K562 (cell line): ENCODE results near the gene CNTRL. TPM values are rescaled to one million over a fixed set of nuclear protein-coding genes. Genes with fewer than 3 reads are reported as not detected.

Experiments
- ATF6 ChIP-seq: sonication (generic); formaldehyde crosslinking; IDR thresholded peaks from 2 replicates; pipeline ENCODE4 v1.4.0; 2020; ENCODE audit warnings: mild to moderate bottlenecking, missing genetic modification reagents
- CTCF ChIP-seq, 3 experiments: IDR thresholded peaks in 2 of 3; conservative IDR thresholded peaks in 1 of 3; 2 replicates each; pipeline ENCODE4 v1.5.1; 2011 to 2012; ENCODE audit warnings: low read length in 3 of 3, mild to moderate bottlenecking in 3 of 3, control low read depth in 2 of 3, improper control_type of control experiment in 1 of 3, inconsistent platforms in 1 of 3, low read depth in 1 of 3, mixed read lengths in 1 of 3, moderate library complexity in 1 of 3; ENCODE audit not compliant: insufficient read depth in 2 of 3
- GTF2A2 ChIP-seq: IDR thresholded peaks from 2 replicates; pipeline ENCODE4 v1.6.1; 2016; ENCODE audit warnings: mild to moderate bottlenecking, missing genetic modification characterization, missing compliant biosample characterization
- HIVEP1 ChIP-seq: fragments of 250-450 bp; sonication (Bioruptor Pico); IDR thresholded peaks from 2 replicates; pipeline ENCODE4 v1.4.0; 2020; ENCODE audit warnings: mild to moderate bottlenecking
- MAFG ChIP-seq: fragments of 450-650 bp; conservative IDR thresholded peaks from 2 replicates; pipeline ENCODE4 v1.6.1; 2016; ENCODE audit warnings: missing genetic modification characterization, missing compliant biosample characterization
- MTA3 ChIP-seq: fragments of 450-650 bp; formaldehyde crosslinking; IDR thresholded peaks from 2 replicates; pipeline ENCODE4 v1.6.1; 2017; ENCODE audit warnings: mild to moderate bottlenecking, borderline replicate concordance
- NCOR1 ChIP-seq: fragments of 450-650 bp; IDR thresholded peaks from 2 replicates; pipeline ENCODE4 v1.6.1; 2016; ENCODE audit warnings: mild to moderate bottlenecking, moderate library complexity
- NR0B1 ChIP-seq: fragments of 450-650 bp; IDR thresholded peaks from one replicate; pipeline ENCODE4 v1.6.1; 2018; ENCODE audit warnings: mild to moderate bottlenecking, moderate library complexity; ENCODE audit not compliant: partially characterized antibody
- RBM25 ChIP-seq: fragments of 200-400 bp; formaldehyde crosslinking; IDR thresholded peaks from 2 replicates; pipeline ENCODE4 v1.6.1; 2018; ENCODE audit warnings: low read length, low read depth, moderate library complexity; ENCODE audit not compliant: severe bottlenecking
- RHOXF2B ChIP-seq: fragments of 250-450 bp; sonication (Bioruptor Pico); conservative IDR thresholded peaks from 2 replicates; pipeline ENCODE4 v1.5.1; 2021
- SMAD4 ChIP-seq: fragments of 250-450 bp; sonication (Bioruptor Pico); conservative IDR thresholded peaks from 2 replicates; pipeline ENCODE4 v1.8.0; 2021; ENCODE audit warnings: inconsistent platforms, mild to moderate bottlenecking, moderate library complexity
- SMARCA4 ChIP-seq: fragments of 450-650 bp; IDR thresholded peaks from 2 replicates; pipeline ENCODE4 v1.6.1; 2016
- TCFL5 ChIP-seq: fragments of 250-450 bp; sonication (Bioruptor Pico); conservative IDR thresholded peaks from 2 replicates; pipeline ENCODE4 v1.6.1; 2021; ENCODE audit warnings: mild to moderate bottlenecking, moderate library complexity, matching md5 sums
- TSHZ1 ChIP-seq: fragments of 250-450 bp; sonication (Bioruptor Pico); IDR thresholded peaks from 2 replicates; pipeline ENCODE4 v1.4.0; 2020; ENCODE audit warnings: mild to moderate bottlenecking, moderate library complexity
- U2AF1 ChIP-seq: fragments of 200-400 bp; formaldehyde crosslinking; optimal IDR thresholded peaks from 2 replicates; pipeline ENCODE3; 2017; ENCODE audit warnings: mild to moderate bottlenecking, low read depth, low read length, moderate library complexity
- ZNF253 ChIP-seq: fragments of 250-450 bp; sonication (Bioruptor Pico); conservative IDR thresholded peaks from 2 replicates; pipeline ENCODE4 v1.6.1; 2021; ENCODE audit warnings: mild to moderate bottlenecking
- ZNF780A ChIP-seq: fragments of 250-450 bp; sonication (Bioruptor Pico); IDR thresholded peaks from 2 replicates; pipeline ENCODE4 v1.5.0; 2021; ENCODE audit warnings: mild to moderate bottlenecking
- polyA plus RNA-seq, 8 experiments: library from polyadenylated mRNA; depleted of rRNA in 4 of 8; stranded (reverse) in 5 of 8; unstranded in 3 of 8; fragments of >200 nt; fragmentation: Nextera tagmentation in 2 of 8; fragmentation: Illumina TruSeq in 1 of 8; extraction: Ambion mirVana in 2 of 8; extraction: Trizol in 1 of 8; gene quantifications; 2 replicates each; pipeline versions ENCODE4 v1.2.1 to v1.2.3, GENCODE V29; 2011 to 2014; ENCODE audit warnings: inconsistent platforms in 1 of 8, missing spikeins in 1 of 8
- total RNA-seq, 7 experiments: library from RNA; depleted of rRNA in 6 of 7; stranded (reverse); fragments of >200 nt in 6 of 7; fragmentation: Illumina TruSeq in 2 of 7; extraction: Trizol in 2 of 7; gene quantifications; 2 replicates each; pipeline versions ENCODE4 v1.2.1 to v1.2.3, GENCODE V29; 2011 to 2021; ENCODE audit warnings: low replicate concordance in 1 of 7
- TF ChIP-seq, protein P1 (sequence below): sonication (generic); formaldehyde crosslinking; IDR thresholded peaks from 2 replicates; pipeline ENCODE4 v1.8.1; 2023; ENCODE audit warnings: mild to moderate bottlenecking, missing genetic modification reagents

The CNTRL gene
- total and polyA plus RNA-seq, 9 of the 15 experiments (the other 6 are each of a cell fraction or from before 2014, with no cell fraction given), result 9.2 to 28.9 (median 20.5) TPM

DNA sequence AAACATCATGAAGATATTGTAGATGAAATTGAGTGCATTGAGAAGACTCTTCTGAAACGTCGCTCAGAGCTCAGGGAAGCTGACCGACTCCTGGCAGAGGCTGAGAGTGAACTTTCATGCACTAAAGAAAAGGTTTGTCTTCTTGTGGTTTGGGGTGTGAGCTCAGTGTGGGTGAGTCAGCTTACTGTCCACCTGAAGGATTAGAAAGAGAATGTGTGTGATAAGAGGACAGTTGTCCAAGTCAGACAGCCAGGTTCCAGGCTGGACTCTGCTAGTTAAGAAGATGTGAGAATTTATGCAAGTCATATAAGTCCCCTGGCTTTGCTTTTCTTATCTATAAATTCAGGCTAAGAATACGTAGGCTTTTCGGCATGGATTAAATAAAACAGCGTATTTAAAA is 80.0 kb downstream of the CNTRL start (continued):
- TF ChIP-seq TSHZ1 (no peak), SMARCA4 (peak; percentile 96), TCFL5 (no peak), CTCF (IDR thresholded peaks at IDR 0.05 in 2 of 3, conservative IDR thresholded peaks at IDR 0.05 in 1 of 3; ENCODE audit: insufficient read depth in 2 of 3, low read depth in 1 of 3, low read length in 3 of 3) (no peak), MAFG (tag) (peak; percentile 93), RBM25 (no peak), ZNF253 (CRISPR knock-in tag) (no peak), U2AF1 (no peak), NCOR1 (peak; percentile 89), RHOXF2B (CRISPR knock-in tag) (no peak), ZNF780A (no peak), NR0B1 (no peak), GTF2A2 (tag) (no peak), ATF6 (CRISPR knock-in tag) (no peak), SMAD4 (CRISPR knock-in tag) (0 out of 2 replicates have a peak, but pooled peaks have one; percentile 22), HIVEP1 (CRISPR knock-in tag) (no peak), MTA3 (0 out of 2 replicates have a peak, but pooled peaks have one; percentile 46)
- TF ChIP-seq, protein P1, sequence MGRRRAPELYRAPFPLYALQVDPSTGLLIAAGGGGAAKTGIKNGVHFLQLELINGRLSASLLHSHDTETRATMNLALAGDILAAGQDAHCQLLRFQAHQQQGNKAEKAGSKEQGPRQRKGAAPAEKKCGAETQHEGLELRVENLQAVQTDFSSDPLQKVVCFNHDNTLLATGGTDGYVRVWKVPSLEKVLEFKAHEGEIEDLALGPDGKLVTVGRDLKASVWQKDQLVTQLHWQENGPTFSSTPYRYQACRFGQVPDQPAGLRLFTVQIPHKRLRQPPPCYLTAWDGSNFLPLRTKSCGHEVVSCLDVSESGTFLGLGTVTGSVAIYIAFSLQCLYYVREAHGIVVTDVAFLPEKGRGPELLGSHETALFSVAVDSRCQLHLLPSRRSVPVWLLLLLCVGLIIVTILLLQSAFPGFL (CRISPR knock-in tag), result no peak
